HL-60/S4 treated with phorbol 12-myristate 13-acetate at 8.2 ng/mL for 4 days and 3 days (cell line): ENCODE results near the gene NUDT13.

Experiments used
- in situ Hi-C: fragments of 300-500 bp; cut with MboI; formaldehyde crosslinking; loops from 2 replicates; pipeline ENCODE4 v1.15.0; 2022; ENCODE audit warnings: low sequenced_read_pairs

The NUDT13 gene

DNA sequence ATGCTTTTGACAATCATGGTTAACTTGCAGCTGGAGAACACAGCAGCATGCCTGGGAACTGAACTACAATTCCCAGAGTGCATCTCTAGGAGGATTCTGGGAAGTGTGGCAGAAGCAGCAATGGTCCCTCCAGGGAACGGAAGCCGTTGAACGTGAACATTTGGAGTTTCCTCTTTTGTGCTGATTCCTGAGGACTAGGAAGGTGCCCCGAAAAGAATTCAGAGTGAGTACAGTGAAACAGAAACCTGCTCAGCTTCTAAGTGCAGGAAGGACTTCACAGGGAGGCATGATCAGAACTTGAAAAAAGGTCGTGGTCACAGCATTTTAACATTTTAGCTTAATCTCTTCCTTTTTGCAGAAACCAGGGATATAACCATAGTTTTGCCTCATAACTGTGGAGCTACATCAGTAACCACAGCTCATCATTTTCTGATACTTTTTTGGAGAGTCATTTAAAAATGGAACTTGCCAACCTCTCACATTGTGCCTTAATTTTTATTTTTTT is at the start of gene NUDT13:
Gene NUDT13 (plus strand): TSS at position 111 of the 505 bp plus-strand sequence. CDS start 3,911 bp downstream, outside the sequence.
- in situ Hi-C loops: no loop called here

- in situ Hi-C loops: no loop called here
These were observed 49.3 kb upstream of the NUDT13 start for GRCh38 chr10:73060738-73061635.

DNA sequence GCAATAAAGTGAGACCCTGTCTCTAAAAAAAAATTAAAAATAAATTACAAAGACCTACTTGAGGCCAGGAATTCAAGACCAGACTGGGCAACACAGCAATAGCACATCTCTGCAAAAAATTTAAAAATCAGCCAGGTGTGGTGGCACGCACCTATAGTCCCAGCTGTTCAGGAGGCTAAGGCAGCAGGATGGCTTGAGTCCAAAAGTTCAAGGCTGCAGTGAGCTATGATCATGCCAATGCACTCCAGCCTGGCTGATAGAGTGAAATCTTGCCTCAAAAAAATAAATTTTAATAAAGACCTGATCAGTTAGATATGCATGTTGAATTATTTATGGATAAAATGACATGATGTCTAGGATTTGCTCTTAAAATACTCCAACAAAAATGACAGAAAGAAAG is 48.5 kb upstream of the NUDT13 start:
- in situ Hi-C loops: no loop called here

- in situ Hi-C loops: no loop called here
These were observed 44.8 kb upstream of the NUDT13 start for GRCh38 chr10:73065441-73065840.

- in situ Hi-C loops: no loop called here
These were observed 36.6 kb upstream of the NUDT13 start for GRCh38 chr10:73073627-73074026.

- in situ Hi-C loops: no loop called here
These were observed 34.4 kb upstream of the NUDT13 start for GRCh38 chr10:73075829-73076228.

- in situ Hi-C loops: no loop called here
These were observed 33.7 kb upstream of the NUDT13 start for GRCh38 chr10:73076360-73077183.

DNA sequence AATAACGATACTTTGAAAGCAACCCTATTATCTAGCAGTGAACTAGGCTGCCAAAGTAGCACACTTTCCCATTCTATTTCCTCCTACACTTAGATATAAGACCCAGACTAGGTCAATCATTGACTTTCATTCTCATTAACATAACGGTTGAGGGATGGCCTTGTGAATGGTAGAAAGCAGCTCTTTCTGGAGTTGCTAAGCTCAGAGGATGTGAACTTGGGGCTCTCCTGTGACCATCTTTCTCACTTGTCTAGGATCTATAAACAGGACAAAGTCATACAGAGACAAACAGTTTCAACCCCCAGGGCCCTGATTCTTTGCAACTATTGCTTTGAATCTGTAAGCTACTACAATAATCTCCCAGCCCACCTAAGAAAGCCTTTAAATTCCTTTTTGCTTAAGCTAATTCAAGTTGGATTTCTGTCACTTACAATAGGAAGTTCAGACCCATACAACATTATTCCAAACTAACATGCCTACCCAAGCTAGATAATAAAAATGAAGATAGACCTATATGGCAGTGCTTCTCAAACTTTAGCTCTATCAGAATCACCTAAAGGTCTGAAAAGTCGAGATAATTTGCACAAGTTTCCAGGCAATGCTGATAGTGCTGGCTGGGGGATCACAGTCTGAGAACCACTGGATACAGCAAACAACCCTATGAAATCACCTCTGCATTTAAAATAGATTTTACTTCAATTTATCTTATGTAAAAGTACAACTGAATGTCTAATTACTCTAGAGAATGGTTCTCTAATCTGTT is 30.3 kb upstream of the NUDT13 start:
- in situ Hi-C loops: no loop called here

- in situ Hi-C loops: no loop called here
These were observed 27.0 kb upstream of the NUDT13 start for GRCh38 chr10:73083221-73083620.

DNA sequence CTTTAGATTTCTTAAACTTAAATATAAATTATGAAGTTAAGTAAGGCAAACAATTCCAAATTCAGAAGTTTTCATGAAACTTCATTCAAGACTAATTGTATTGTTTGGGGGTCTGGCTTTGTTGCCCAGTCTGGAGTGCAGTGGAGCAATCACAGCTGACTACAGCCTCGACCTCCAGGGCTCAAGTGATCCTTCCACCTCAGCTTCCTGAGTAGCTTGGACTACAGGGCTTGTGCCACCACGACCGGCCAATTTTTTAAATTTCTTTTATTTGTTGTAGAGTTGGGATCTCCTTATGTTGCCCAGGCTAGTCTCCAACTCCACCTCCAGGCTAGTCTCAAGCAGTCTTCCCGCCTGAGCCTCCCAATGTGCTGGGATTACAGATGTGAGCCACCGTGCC is 26.0 kb upstream of the NUDT13 start:
- in situ Hi-C loops: no loop called here

GRCh38 chr10:73086816-73087215 is 23.4 kb upstream of the NUDT13 start:
- in situ Hi-C loops: no loop called here

DNA sequence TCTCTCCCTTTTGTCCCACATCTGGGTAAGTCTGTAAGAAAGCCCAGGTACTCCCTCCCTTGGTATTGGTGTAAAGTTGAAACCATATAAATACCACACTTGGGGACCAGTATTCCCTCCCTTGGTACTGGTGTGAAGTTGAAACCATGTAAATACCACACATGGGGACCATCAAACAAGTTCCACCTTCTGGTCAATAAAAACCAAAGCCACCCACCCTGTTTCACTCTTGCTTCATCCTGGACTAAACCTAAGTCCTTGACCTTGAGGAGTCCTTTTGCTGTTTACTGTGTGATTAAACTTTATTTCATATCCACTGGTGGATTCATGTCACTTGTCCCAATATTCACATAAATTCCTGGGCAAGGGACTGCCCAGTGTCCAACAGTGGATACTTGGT is 22.0 kb upstream of the NUDT13 start:
- in situ Hi-C loops: no loop called here

DNA sequence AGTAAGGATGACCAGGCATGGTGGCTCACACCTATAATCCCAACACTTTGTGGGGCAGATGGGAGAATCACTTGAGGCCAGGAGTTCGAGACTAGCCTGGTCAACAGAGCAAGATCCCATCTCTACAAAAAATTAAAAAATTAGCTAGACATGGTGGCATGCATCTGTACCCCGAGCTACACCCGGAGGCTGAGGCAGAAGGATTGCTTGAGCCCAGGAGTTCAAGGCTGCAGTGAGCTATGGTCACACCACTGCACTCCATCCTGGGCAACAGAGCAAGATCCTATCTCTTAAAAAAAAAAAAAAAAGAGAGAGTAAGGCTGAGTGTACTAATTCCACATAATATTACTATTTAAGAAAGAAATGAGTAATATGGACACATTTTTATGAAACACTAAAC is 17.4 kb upstream of the NUDT13 start:
- in situ Hi-C loops: no loop called here

GRCh38 chr10:73093922-73094850 is 16.1 kb upstream of the NUDT13 start:
- in situ Hi-C loops: no loop called here

DNA sequence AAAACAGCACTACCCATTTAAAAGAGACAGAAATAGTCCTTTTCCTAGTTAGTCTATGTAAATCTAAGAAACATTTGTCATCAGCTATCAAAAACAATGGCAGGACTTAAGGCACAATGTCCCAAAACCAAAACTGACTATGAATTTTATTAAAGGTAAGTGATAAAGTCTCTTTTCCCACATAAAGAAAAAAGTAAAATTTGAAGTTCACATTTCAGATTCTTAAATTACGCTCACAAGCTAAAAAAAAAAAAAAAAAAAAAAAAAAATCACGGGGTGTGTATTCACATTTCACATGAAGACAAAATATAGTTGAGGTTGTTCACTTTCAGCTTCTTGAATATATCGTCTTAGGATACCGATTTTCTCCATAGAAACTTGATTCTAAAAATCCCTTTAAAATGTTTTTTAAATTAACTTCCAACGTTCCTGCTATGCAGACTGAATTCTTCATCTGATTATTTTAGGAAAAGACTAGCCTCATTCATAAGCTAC is 15.2 kb upstream of the NUDT13 start:
- in situ Hi-C loops: no loop called here

GRCh38 chr10:73095481-73096021 is 14.7 kb upstream of the NUDT13 start:
- in situ Hi-C loops: no loop called here

DNA sequence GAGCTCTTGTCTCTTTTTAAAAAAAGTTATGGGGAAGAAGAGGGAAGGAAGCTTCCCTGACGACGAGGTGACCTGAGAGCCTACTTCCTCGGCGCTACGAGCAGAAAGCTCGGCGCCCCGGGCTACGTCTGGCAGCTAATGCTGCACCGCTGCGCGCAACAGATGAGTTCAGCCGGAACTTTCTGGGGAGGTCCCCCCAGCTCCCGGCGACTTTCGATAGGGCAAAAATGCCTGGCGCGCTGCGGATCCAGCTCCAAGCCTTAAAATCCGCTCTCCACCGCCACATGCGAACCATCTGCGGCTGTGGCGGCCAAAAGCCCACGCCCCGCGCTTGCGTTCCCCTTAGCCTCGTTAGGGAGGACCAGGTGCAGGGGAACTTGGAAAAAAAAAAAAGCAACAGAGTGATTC is 14.2 kb upstream of the NUDT13 start:
- in situ Hi-C loops: no loop called here

- in situ Hi-C loops: no loop called here
These were observed 13.6 kb upstream of the NUDT13 start, which contains the start of gene P4HA1 for GRCh38 chr10:73096449-73097304. Gene P4HA1, minus strand, starts transcription at chr10:73096866. Its CDS starts 21,983 bp downstream, at chr10:73074883.
